Measurements from ENCODE around the gene COL6A3.

COL6A3 gene

DNA sequence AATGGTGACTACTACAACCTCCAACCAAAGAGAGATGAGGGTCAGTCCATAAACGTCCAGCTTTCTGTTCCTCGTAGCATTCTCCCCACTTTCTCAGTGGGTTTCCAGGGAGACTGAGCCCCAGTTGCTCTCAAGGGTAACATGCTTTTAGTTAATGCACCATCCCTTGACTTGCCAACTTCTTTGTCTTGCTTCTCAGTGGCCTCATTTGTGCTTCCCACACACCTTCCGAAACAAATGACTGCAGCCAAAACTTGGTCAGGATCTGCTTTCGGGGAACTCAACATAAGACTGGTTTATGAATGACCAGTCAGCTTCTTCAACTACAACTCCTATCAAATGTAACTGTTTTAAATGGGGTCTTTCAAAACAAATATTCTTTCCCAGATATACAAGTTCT is 94.1 kb downstream of the COL6A3 start:
- Histone ChIP-seq H3K4me3 (ENCODE audit: low read depth in 1 of 2, low read length in 1 of 2) (no peak overlapping the region), H3K9me3 (no peaks in the 10 kb centered on the region), H3K27ac (no peak overlapping the region), H3K36me3 (no peaks in the 10 kb centered on the region), H3K27me3 (peaks cover 7% of the 10 kb centered on the region), H3K4me1 (ENCODE audit: control insufficient read depth in 1 of 2, insufficient read depth in 1 of 2, low read depth in 1 of 2, low read length in 1 of 2) (no peaks in the 10 kb centered on the region)
- TF ChIP-seq, protein P1, sequence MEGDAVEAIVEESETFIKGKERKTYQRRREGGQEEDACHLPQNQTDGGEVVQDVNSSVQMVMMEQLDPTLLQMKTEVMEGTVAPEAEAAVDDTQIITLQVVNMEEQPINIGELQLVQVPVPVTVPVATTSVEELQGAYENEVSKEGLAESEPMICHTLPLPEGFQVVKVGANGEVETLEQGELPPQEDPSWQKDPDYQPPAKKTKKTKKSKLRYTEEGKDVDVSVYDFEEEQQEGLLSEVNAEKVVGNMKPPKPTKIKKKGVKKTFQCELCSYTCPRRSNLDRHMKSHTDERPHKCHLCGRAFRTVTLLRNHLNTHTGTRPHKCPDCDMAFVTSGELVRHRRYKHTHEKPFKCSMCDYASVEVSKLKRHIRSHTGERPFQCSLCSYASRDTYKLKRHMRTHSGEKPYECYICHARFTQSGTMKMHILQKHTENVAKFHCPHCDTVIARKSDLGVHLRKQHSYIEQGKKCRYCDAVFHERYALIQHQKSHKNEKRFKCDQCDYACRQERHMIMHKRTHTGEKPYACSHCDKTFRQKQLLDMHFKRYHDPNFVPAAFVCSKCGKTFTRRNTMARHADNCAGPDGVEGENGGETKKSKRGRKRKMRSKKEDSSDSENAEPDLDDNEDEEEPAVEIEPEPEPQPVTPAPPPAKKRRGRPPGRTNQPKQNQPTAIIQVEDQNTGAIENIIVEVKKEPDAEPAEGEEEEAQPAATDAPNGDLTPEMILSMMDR (IDR thresholded peaks at IDR 0.05), result no peak

DNA sequence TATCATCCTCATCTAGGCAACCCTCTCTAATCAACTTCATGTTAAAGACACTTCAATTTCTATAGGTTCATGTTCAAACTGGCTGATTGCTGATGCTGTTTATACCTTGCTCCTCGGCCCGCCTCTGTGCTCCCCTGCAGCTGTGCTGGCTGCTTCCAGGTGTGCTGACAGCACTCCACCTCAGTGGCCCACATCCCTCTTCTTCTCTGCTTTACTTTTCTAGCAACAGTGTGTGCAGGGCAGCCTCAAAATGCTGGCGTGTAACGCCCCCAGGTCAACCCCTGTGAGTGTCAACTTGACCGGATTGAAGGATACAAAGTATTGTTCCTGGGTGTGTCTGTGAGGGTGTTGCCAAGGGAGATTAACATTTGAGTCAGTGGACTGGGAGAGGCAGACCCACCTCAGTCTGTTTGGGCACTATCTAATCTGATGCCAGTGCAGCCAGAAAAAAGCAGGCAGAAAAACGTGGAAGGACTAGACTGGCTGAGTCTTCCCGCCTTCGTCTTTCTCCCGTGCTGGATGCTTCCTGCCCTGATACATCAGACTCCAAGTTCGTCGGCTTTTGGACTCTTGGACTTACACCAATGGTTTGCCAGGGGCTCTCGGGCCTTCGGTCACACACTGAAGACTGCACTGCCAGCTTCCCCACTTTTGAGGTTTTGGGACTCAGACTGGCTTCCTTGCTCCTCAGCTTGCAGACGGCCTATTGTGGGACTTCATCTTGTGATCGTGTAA is 94.7 kb downstream of the COL6A3 start:
- no peaks in the 10 kb centered on the region for H3K9me3 ChIP-seq
- H3K4me1 ChIP-seq (ENCODE audit: control insufficient read depth in 1 of 2, insufficient read depth in 1 of 2, low read depth in 1 of 2, low read length in 1 of 2), result no peaks in the 10 kb centered on the region
- H3K27ac ChIP-seq, result no peak overlapping the region
- TF ChIP-seq, protein P1 (IDR thresholded peaks at IDR 0.05), result no peak
- H3K27me3 ChIP-seq, result peaks cover 7% of the 10 kb centered on the region
- no peaks in the 10 kb centered on the region for H3K36me3 ChIP-seq
- H3K4me3 ChIP-seq (ENCODE audit: low read depth in 1 of 2, low read length in 1 of 2), result no peak overlapping the region

DNA sequence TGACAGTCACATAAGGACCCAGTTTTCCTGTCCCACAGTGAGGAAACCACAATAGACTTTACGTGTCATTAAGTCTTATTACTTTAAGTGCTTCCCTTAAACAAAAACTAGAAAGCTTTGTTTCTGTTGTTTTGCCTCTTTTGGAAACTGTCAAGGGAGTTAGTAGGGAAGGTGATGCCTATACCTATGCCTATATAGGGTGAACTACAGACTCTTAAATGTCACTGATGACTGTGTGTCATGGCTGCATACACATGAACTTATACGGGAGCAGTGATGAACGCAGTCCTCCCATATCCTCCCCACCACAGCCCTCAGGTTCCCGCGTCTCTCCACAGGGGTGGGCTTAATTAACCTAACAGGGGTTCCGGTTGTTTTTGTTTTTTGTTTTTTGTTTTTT is 97.6 kb downstream of the COL6A3 start:
- H3K27me3 ChIP-seq, result peaks cover 7% of the 10 kb centered on the region
- H3K4me1 ChIP-seq (ENCODE audit: control insufficient read depth in 1 of 2, insufficient read depth in 1 of 2, low read depth in 1 of 2, low read length in 1 of 2), result no peaks in the 10 kb centered on the region
- no peaks in the 10 kb centered on the region for H3K9me3 ChIP-seq
- TF ChIP-seq, protein P1 (IDR thresholded peaks at IDR 0.05), result no peak
- no peak overlapping the region for H3K27ac ChIP-seq
- H3K4me3 ChIP-seq (ENCODE audit: low read depth in 1 of 2, low read length in 1 of 2), result no peak overlapping the region
- H3K36me3 ChIP-seq, result no peaks in the 10 kb centered on the region

DNA sequence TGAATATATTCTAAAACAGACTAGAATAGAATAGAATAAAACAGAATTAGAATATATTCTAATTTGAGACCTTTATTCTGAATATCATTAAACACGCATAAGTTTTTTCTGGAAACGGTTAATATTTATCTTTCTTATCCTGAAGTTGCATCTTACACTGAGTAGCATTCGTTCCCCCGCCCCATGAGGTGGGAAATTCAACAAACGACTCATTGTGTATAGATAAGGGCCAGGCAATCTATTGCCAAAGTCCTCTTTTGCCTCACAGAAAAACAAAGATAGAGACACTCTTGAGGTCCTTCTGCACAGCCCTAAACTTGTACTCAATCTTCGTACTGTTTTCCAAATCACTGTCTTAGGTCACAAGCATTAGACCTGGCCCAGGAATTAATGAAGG is 98.1 kb downstream of the COL6A3 start:
- no peaks in the 10 kb centered on the region for H3K4me1 ChIP-seq (ENCODE audit: control insufficient read depth in 1 of 2, insufficient read depth in 1 of 2, low read depth in 1 of 2, low read length in 1 of 2)
- H3K27ac ChIP-seq, result no peak overlapping the region
- TF ChIP-seq, protein P1 (IDR thresholded peaks at IDR 0.05), result no peak
- no peaks in the 10 kb centered on the region for H3K36me3 ChIP-seq
- peaks cover 7% of the 10 kb centered on the region for H3K27me3 ChIP-seq
- H3K9me3 ChIP-seq, result no peaks in the 10 kb centered on the region
- no peak overlapping the region for H3K4me3 ChIP-seq (ENCODE audit: low read depth in 1 of 2, low read length in 1 of 2)

DNA sequence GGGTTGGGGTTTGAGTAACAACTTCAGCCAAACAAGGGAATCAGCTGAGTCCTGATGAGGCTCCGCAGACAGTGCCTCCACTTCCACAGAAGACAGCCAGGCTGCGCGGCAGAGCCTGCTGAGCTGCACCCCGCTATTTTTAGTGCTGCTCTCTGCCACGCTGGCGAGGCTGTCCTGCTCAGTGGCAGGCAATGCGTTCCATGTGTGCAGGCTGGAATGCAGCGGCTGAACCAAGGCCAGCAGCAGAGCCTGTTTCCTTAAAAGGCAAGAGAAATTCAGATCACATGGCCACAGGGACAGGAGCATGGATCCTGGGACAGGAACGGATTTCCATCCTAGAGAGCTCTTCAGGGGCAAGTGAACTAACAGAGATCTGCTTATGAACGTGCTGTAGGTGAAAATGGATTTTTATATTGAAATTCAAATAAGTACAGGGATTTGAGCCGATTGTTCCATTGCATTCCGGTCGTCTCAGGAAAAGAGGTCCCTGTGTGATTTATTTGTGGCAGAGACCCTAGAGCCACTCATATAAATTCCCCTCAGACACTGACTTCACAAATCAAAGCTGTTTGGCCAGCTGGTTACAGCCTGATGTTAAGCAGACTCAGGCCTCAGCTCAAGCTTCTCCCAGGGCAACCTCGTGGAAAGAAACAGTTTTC is 98.7 kb downstream of the COL6A3 start:
- no peaks in the 10 kb centered on the region for H3K9me3 ChIP-seq
- H3K4me3 ChIP-seq (ENCODE audit: low read depth in 1 of 2, low read length in 1 of 2), result no peak overlapping the region
- no peak overlapping the region for H3K27ac ChIP-seq
- no peaks in the 10 kb centered on the region for H3K36me3 ChIP-seq
- H3K4me1 ChIP-seq (ENCODE audit: control insufficient read depth in 1 of 2, insufficient read depth in 1 of 2, low read depth in 1 of 2, low read length in 1 of 2), result no peaks in the 10 kb centered on the region
- TF ChIP-seq, protein P1 (IDR thresholded peaks at IDR 0.05), result no peak
- H3K27me3 ChIP-seq, result peaks cover 7% of the 10 kb centered on the region

All from neutrophil (primary cell).